H1 (cell line): ENCODE data around the gene MYL7.

Experiments used
- BACH1 ChIP-seq: IDR thresholded peaks from 2 replicates; pipeline ENCODE4 v1.6.1; 2012; ENCODE audit warnings: low read length, improper control_type of control experiment
- FOSL1 ChIP-seq: IDR thresholded peaks from 2 replicates; pipeline ENCODE4 v1.6.1; 2011; ENCODE audit warnings: mild to moderate bottlenecking, low read depth, low read length, moderate library complexity; ENCODE audit not compliant: insufficient read depth
- POLR2A ChIP-seq, 2 experiments: IDR thresholded peaks; 1 replicate in 1 of 2; 2 replicates in 1 of 2; pipeline ENCODE4 v1.6.1; 2011; ENCODE audit warnings: low read depth in 2 of 2, low read length in 2 of 2, mild to moderate bottlenecking in 2 of 2; ENCODE audit errors: control extremely low read depth in 1 of 2
- TAF1 ChIP-seq: IDR thresholded peaks from 2 replicates; pipeline ENCODE4 v1.6.1; 2011; ENCODE audit warnings: mild to moderate bottlenecking, low read depth, low read length
- TBP ChIP-seq: IDR thresholded peaks from 2 replicates; pipeline ENCODE4 v1.6.1; 2011; ENCODE audit warnings: low read depth, low read length, improper control_type of control experiment
- TF ChIP-seq, protein P1 (sequence below), 3 experiments: IDR thresholded peaks; 1 replicate in 2 of 3; 2 replicates in 1 of 3; pipeline versions ENCODE4 v1.5.1 to v1.6.1; 2011; ENCODE audit warnings: low read length in 3 of 3, mild to moderate bottlenecking in 3 of 3, inconsistent platforms in 2 of 3, low read depth in 1 of 3, moderate library complexity in 1 of 3; ENCODE audit not compliant: insufficient read depth in 1 of 3; ENCODE audit errors: control extremely low read depth in 1 of 3

DNA sequence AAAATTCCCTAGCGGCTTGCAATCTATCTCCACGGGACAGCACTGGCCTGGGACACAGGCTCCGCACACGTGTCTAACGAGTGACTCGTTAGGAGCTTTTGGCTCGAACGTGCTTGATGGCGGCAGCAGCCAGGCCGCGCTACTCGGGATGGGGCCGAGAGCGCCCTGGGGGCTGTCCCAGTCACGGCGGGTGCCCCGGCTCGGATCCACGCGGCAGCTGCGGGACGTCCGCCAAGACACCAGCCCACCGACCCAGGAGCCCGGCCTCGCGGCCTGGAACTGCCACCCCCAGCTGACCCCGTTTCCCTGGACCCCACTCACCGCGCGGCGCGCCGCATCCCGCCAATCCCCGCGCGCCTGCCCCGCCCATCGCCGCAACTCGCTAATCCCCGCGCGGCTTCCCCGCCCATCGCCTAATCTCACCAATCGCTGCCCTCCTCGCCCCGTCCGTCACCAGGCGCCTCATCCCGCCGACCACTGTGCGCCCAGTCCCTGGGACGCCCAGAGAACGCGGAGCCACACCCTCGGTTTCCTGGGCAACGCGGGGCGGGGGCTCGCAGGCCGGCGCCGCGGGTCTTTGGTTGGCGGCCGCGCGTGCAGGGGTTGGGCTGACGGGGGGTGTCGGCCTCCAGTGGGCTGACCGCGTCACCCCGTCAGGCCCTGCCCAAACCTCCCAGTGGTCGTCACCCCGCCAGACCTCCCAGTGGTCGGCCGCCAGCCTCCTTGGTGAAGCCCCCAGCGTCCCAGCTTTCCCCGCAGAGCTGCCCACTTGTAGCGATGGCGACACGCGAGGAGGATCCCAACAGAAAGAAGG is 17.7 kb downstream of the MYL7 start, which contains the start of gene POLD2:
- TF ChIP-seq, protein P1, sequence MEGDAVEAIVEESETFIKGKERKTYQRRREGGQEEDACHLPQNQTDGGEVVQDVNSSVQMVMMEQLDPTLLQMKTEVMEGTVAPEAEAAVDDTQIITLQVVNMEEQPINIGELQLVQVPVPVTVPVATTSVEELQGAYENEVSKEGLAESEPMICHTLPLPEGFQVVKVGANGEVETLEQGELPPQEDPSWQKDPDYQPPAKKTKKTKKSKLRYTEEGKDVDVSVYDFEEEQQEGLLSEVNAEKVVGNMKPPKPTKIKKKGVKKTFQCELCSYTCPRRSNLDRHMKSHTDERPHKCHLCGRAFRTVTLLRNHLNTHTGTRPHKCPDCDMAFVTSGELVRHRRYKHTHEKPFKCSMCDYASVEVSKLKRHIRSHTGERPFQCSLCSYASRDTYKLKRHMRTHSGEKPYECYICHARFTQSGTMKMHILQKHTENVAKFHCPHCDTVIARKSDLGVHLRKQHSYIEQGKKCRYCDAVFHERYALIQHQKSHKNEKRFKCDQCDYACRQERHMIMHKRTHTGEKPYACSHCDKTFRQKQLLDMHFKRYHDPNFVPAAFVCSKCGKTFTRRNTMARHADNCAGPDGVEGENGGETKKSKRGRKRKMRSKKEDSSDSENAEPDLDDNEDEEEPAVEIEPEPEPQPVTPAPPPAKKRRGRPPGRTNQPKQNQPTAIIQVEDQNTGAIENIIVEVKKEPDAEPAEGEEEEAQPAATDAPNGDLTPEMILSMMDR (IDR thresholded peaks at IDR 0.05; ENCODE audit: control extremely low read depth in 1 of 3, insufficient read depth in 1 of 3, low read depth in 1 of 3, low read length in 3 of 3): no peak
- TF ChIP-seq TAF1 (peak; percentile 63), FOSL1 (no peak), POLR2A (IDR thresholded peaks at IDR 0.05; ENCODE audit: control extremely low read depth in 1 of 2, low read depth in 2 of 2, low read length in 2 of 2) (peak in 1 of 2 experiments; percentile 71; a peak in 2 of 3 replicates), BACH1 (peak; percentile 52; the same call in 1 of the 2 replicates), TBP (peak; percentile 49; the same call in 1 of the 2 replicates)
